Measurements from ENCODE around the gene IL11RA.

The IL11RA gene

DNA sequence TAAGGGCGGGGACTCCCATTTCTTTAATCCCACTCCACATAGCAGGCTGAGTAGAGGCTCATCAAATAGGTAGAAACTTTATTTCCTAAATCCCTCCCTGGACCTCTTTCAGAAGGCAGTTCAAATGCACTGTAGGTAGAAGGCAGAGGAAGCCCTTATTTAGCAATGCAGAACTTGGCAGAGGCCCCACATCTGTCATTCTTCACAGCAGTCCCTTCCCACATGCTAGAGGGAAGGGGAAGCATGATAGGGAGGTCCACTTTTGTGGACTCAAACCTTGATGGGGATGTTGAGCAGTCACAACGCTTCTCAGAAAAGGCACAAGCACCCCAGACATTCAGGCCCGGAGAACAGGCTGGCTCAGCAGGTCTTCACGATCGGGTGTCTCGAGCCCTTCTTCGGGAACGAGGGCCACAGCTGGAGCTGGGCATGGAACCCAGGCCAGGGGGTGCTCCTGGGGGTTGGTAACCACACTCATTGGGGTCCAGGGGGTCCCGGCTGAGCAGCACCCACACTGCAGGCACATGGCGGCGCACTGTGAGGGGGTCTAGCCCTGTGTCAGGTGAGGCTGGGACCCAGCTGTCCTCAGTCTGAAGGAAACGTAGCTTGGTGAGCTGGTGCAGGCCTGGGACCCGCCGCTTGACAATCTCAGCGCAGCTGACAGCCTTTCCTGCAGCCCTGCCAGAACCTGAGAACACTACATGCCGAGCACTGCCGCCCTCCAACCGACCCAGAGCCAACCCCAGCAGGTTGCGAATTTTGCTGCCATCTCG, 41.4 kb upstream of the IL11RA start:
- TF ChIP-seq CTCF (IDR thresholded peaks at IDR 0.05): no peak
- H3K9me3 ChIP-seq: no peaks in the 10 kb centered on the region
- H3K27ac ChIP-seq: no peak overlapping the region

GRCh38 chr9:34611251-34611810, 40.7 kb upstream of the IL11RA start:
- Histone ChIP-seq H3K36me3 (peaks cover 28% of the 10 kb centered on the region), H3K27ac (peak overlapping the region; percentile 88), H3K4me3 (ENCODE audit: low read depth in 1 of 2, low read length in 1 of 2) (peak overlapping the region; percentile 76 to 77), H3K9me3 (no peaks in the 10 kb centered on the region), H3K27me3 (peaks cover 15% of the 10 kb centered on the region), H3K4me1 (ENCODE audit: control insufficient read depth in 1 of 2, insufficient read depth in 1 of 2, low read depth in 1 of 2, low read length in 1 of 2) (peaks cover 19 to 23% of the 10 kb centered on the region in 2 experiments)
- TF ChIP-seq CTCF (IDR thresholded peaks at IDR 0.05): no peak

More for the DNA sequence above, 41.4 kb upstream of the IL11RA start:
- Histone ChIP-seq H3K36me3 (peaks cover 22% of the 10 kb centered on the region), H3K4me1 (ENCODE audit: control insufficient read depth in 1 of 2, insufficient read depth in 1 of 2, low read depth in 1 of 2, low read length in 1 of 2) (peaks cover 19 to 23% of the 10 kb centered on the region in 2 experiments), H3K27me3 (peaks cover 22% of the 10 kb centered on the region), H3K4me3 (ENCODE audit: low read depth in 1 of 2, low read length in 1 of 2) (peak overlapping the region in 1 of 2 experiments; percentile 76)

DNA sequence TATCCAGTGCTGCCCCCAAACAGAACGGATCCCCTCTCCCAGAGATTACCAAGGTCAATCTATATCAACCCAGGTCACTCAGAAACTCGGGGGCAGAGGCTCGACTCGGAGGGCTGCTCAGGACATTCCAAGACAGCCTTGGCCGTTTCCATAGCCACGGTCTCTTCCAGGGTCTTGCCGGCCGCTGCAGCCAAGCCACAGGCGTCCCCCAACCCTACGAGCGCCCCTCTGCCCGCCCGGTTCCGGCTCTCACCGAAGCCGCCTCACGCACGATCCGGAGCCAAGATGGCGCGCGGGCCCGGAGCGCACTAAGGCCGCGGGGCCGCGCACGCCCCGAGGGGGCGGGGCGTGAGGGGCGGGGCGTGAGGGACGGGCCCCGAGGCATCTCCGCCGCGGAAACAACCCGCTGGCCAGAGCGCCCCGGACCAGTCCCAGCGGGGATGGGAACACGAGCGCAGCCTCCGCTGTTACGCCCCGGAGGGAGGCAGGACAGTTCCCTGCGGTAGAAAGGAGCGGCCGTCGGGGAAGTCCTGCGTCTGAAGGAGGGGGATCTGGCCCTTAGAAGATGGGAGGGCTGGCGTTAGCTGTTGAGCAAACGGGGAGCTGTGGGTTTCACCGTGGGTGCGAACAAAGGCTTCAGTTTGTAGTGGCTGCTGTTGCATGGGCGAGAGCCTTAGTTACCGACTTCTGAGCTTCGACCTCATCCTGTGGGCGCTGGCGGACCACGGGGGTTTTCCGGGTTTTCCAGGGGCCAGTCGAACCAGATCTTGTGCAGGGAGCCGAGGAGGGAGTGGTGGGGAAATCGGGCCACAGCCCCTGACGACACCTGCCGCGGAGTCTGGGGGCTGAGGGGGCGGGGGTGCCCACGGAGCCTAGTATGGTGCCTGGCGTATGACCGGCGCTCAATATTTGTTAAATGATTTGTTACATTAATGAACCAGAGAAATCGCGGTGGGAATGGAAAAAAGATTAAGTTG, 39.9 kb upstream of the IL11RA start, which contains the start of gene RPP25L:
Gene RPP25L (minus strand): TSS at position 287 of the 977 bp plus-strand sequence. CDS start 801 bp downstream, outside the sequence.
- H3K4me3 ChIP-seq (ENCODE audit: low read depth in 1 of 2, low read length in 1 of 2): peak within 1 kb of the TSS; percentile 76 to 77
- peaks cover 19 to 23% of the 10 kb centered on the region in 2 experiments for H3K4me1 ChIP-seq (ENCODE audit: control insufficient read depth in 1 of 2, insufficient read depth in 1 of 2, low read depth in 1 of 2, low read length in 1 of 2)
- TF ChIP-seq CTCF (IDR thresholded peaks at IDR 0.05): peak; percentile 65
- H3K9me3 ChIP-seq: no peaks in the 10 kb centered on the region
- peaks cover 36% of the 10 kb centered on the region for H3K36me3 ChIP-seq
- peaks cover 8% of the 10 kb centered on the region for H3K27me3 ChIP-seq
- H3K27ac ChIP-seq: peak within 1 kb of the TSS; percentile 88

DNA sequence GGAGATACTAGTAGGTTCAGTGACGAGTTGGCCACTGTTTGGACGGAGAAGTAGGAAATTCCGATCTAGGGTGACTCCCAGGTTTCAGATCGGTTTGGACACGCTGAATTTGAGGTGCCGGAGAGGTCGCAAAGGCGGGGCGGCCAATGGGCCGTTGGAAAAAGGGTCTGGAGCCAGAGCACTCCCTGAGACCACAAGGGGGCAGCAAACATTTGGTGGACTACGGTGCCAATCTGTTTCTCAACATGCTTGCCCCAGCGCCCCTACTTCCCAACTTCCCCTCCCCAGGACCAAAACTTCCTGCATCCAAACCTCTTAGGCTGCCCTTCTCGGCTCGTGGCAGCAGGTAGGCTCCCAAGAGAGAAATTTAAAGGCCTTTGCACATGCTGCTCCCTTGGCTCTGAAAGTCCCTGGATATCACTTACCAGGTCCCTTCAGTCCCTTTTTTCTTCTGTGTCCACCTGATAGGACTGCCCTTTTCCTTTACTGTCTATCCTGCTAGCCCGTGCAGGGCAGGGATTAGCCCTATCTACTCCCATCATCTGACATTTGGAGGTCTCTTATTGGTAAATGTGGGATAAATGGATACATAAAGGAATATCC, 39.1 kb upstream of the IL11RA start:
- Histone ChIP-seq H3K36me3 (peaks cover 43% of the 10 kb centered on the region), H3K9me3 (no peaks in the 10 kb centered on the region), H3K4me1 (ENCODE audit: control insufficient read depth in 1 of 2, insufficient read depth in 1 of 2, low read depth in 1 of 2, low read length in 1 of 2) (peaks cover 19 to 23% of the 10 kb centered on the region in 2 experiments), H3K4me3 (ENCODE audit: low read depth in 1 of 2, low read length in 1 of 2) (peak overlapping the region; percentile 76 to 77), H3K27ac (peak overlapping the region; percentile 88), H3K27me3 (peaks cover under 1% of the 10 kb centered on the region)
- TF ChIP-seq CTCF (IDR thresholded peaks at IDR 0.05): peak; percentile 70

DNA sequence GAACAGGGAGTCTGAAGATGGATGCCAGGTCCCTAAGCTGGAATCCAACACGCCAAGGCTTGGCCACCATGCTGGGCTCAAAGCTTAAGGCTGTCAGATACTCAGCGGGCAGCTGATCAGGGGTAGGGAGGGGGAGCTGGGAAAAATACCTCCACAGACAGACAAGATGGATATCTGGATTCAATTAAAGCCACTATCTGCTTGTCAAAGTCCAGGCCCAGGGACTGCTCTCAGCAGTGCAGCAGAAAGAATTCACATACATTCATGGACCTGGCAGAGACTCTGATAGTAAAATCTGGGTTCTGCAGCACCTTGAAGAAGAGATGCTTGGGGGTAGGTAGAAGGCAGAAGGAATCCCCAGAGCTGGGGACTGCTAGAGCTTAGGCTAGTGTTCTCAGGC, 36.9 kb upstream of the IL11RA start:
- Histone ChIP-seq H3K4me3 (ENCODE audit: low read depth in 1 of 2, low read length in 1 of 2) (no peak overlapping the region), H3K4me1 (ENCODE audit: control insufficient read depth in 1 of 2, insufficient read depth in 1 of 2, low read depth in 1 of 2, low read length in 1 of 2) (peaks cover 29 to 34% of the 10 kb centered on the region in 2 experiments), H3K27ac (no peak overlapping the region), H3K27me3 (no peaks in the 10 kb centered on the region), H3K36me3 (peaks cover 54% of the 10 kb centered on the region), H3K9me3 (no peaks in the 10 kb centered on the region)
- no peak for TF ChIP-seq CTCF (IDR thresholded peaks at IDR 0.05)

Data from neutrophil (primary cell).